HFF-Myc (cell line): ENCODE measurements around the gene CA9.

Experiments used
- DNase-seq: peaks from one replicate; pipeline ENCODE4 v3.0.0-alpha.2; 2011; ENCODE audit warnings: low read depth; ENCODE audit errors: extremely low read depth
- H3K4me3 ChIP-seq: replicated peaks from 2 replicates; pipeline ENCODE4 v1.5.1; 2011; ENCODE audit warnings: low read depth, mild to moderate bottlenecking, control low read depth, low read length
- CTCF ChIP-seq: IDR thresholded peaks from 2 replicates; pipeline ENCODE4 v1.5.1; 2012; ENCODE audit warnings: mild to moderate bottlenecking, low read depth, low read length, control low read depth; ENCODE audit errors: missing control alignments

The CA9 gene

GRCh38 chr9:35650341-35651158 lies 23.2 kb upstream of the CA9 start, which contains the start of gene SIT1:
SIT1 (minus strand) TSS chr9:35650931; CDS start chr9:35650853, 78 bp downstream.
- TF ChIP-seq CTCF: no peak
- no peak within 1 kb of the TSS for H3K4me3 ChIP-seq
- DNase-seq: no peak

- TF ChIP-seq CTCF: no peak
- no peak overlapping the region for H3K4me3 ChIP-seq
- DNase-seq: no peak
Measured at GRCh38 chr9:35651956-35652828, 21.5 kb upstream of the CA9 start.

- H3K4me3 ChIP-seq: no peak overlapping the region
- no peak for DNase-seq
- no peak for TF ChIP-seq CTCF
Measured at GRCh38 chr9:35652829-35653209, 20.9 kb upstream of the CA9 start.

GRCh38 chr9:35653611-35654010 lies 20.1 kb upstream of the CA9 start:
- DNase-seq: no peak
- no peak overlapping the region for H3K4me3 ChIP-seq
- no peak for TF ChIP-seq CTCF

- no peak overlapping the region for H3K4me3 ChIP-seq
- no peak for TF ChIP-seq CTCF
- no peak for DNase-seq
Measured at GRCh38 chr9:35656348-35656747, 17.4 kb upstream of the CA9 start.

GRCh38 chr9:35656831-35657545 lies 16.7 kb upstream of the CA9 start:
- peak overlapping the region; percentile 34 for H3K4me3 ChIP-seq
- TF ChIP-seq CTCF: no peak
- no peak for DNase-seq
